ENCODE results near the gene PRORP.
"Not testable (repeated sequence)": the region's sequence is repeated elsewhere in the genome, so short reads cannot be mapped to it uniquely, and the experiment has no call there.

PRORP gene

GRCh38 chr14:35138585-35138984 is 16.2 kb downstream of the PRORP start:
- DNase-seq (ENCODE audit: low read depth in 2 of 2): no peak

DNA sequence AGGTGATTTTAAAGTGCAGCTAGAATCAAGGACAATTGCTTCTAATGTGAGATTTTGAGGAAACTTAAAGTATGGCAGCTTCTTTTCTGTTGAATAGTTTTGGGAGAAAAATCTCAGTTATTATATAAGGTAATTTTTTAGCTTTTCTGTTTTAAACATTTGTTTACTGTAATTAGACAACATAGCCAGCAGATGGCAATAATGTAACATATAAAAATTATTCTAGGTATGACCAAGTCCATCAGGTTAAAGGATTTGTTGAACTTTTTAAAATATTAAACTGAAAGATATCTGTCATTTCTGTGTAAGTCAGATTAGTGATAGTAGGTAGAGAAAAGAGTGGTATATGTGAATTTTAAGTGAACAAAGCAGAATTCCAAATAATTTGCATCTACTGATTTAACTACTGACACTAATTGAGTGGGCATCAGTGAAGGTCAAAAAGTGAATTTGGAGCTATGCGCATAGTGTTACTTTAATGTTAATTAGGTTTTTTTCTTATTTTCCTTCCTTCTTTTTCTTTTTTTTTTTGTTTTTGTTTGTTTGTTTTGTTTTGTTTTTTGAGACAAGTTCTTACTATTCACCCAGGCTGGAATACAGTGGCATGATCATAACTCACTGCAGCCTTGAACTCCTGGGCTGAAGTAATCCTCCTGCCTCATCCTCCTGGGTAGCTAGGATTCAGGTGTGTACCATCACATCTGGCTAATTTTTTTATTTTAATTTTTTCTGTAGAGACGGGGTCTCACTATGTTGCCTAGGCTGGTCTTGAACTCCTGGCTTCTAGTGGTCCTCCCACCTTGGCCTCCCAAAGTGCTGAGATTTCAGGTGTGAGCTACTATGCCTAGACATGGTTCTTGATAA is 18.6 kb downstream of the PRORP start:
- no peak for DNase-seq (ENCODE audit: low read depth in 2 of 2)

GRCh38 chr14:35144029-35144428 is 21.7 kb downstream of the PRORP start:
- DNase-seq (ENCODE audit: low read depth in 2 of 2): no peak

DNA sequence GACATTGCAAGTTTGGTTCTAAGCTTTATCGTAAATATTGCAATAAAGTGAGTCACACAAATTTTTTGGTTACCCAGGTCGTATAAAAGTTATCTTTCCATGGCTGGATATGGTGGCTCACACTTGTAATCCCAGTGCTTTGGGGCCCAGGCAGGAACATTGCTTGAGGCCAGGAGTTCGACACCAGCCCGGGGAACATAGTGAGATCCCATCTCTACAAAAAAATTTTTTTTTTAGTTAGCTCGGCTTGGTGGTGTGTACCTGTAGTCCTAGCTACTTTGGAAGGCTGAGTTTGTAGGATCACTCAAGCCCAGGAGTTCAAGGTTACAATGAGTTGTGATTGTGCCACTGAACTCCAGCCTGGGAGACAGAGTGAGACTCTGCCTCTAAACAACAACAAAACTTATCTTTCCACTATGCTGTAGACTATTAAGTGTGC is 24.4 kb downstream of the PRORP start:
- no peak for DNase-seq (ENCODE audit: low read depth in 2 of 2)

DNA sequence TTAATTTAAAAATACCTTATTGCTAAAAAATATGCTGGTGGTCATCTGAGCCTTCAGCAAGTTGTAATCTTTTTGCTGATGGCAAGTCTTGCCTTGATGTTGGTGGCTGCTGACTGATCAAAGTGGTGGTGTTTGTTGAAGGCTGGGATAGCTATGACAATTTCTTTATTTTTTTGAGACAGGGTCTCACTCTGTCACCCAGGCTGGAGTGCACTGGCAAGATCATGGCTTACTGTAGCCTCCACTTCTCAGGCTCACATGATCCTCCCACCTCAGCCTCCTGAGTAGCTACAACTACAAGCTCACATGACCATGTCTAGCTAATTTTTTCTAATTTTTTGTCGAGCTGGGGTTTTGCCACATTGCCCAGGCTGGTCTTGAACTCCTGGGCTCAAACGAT is 24.8 kb downstream of the PRORP start:
- DNase-seq (ENCODE audit: low read depth in 2 of 2): no peak

GRCh38 chr14:35147711-35148110 is 25.4 kb downstream of the PRORP start:
- DNase-seq (ENCODE audit: low read depth in 2 of 2): no peak

DNA sequence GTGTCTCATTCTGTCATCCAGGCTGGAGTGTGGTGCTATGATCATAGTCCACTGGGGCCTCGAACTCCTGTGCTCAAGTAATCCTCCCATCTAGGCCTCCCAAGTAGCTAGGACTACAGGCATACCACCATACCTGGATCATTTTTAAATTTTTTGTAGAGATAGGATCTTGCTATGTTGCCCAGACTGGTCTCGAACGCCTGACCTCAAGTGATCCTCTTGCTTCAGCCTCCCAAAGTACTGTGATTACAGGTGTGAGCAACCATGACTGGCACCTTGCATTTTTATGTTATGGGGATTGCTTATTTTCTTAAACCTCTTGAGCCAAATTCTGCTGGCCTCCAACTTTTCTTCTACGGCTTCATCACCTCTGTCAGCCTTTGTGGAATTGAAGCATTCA is 26.9 kb downstream of the PRORP start:
- DNase-seq (ENCODE audit: low read depth in 2 of 2): no peak

- DNase-seq (ENCODE audit: low read depth in 2 of 2): not testable (repeated sequence)
These were observed 30.2 kb downstream of the PRORP start for GRCh38 chr14:35152531-35152930.

DNA sequence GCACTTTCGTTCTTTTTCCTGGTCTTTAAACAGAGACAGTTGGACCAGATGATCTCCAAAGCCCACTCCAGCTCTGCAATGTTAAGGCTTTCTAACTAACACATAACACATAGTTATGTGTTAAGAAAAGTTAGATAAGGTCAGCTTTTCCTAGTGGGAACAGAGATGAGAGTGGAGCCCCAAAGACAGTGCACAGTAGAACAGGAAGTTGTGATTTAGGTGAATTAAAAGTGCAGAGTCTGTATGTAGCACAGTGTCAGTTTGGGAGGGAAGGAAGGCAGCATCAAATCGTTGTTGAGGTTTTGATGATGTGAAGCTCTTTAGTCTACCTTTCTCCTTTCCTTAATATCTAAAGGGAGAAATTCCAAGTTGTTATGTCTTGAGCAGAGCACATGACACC is 31.7 kb downstream of the PRORP start:
- no peak for DNase-seq (ENCODE audit: low read depth in 2 of 2)

DNA sequence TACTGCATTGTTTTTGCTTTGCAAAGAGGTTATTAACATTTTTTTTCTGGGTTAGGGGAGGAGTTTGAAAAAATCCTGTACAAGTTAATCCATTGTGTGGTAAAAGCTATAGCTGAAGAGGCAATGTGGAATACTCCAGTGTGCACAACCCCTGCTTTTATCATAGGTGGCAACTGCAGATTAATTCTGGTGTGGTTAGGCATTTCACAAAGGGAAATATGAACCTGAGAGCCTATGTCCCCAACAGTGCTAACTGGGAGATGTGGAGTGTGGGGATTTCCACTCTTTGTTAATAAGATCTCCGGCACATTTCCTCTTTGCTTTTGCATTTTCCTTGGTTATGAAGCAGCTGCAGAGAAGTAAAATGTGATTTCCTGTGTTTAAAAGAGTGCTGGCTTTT is 33.6 kb downstream of the PRORP start:
- no peak for DNase-seq (ENCODE audit: low read depth in 2 of 2)

- DNase-seq (ENCODE audit: low read depth in 2 of 2): no peak
These were observed 36.1 kb downstream of the PRORP start for GRCh38 chr14:35158491-35158890.

GRCh38 chr14:35158951-35159653 is 36.8 kb downstream of the PRORP start:
- no peak for DNase-seq (ENCODE audit: low read depth in 2 of 2)

DNA sequence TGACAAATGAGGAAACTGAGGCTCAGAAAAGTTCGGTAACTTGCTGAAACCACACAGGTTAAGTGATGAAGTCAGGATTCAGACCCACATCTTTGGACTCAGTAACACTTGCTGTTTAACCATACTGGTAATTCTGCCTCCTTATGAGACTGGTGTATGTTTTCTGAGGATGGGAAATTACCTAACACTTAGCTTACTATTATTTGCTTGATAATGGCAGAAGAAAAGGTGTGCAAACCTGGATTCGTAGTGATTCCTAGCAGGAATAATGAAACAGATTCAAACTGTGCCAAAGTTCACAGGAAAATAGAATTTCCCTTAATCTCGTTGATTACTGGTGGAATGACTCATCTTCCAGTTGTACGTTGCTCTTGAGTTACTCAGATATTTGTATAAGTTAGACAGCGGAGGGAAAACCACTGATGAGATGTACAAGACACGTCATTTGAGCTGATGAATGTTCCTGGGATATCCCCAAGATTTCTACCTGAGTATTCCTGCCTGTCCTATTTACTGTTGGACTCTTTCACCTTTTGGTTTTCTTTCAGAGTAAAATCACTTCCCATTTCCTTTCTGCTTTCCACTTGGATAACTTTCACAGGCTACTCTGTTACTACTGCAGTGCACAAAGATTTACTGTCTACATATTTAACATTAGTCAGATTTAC is 37.5 kb downstream of the PRORP start:
- DNase-seq (ENCODE audit: low read depth in 2 of 2): no peak

DNA sequence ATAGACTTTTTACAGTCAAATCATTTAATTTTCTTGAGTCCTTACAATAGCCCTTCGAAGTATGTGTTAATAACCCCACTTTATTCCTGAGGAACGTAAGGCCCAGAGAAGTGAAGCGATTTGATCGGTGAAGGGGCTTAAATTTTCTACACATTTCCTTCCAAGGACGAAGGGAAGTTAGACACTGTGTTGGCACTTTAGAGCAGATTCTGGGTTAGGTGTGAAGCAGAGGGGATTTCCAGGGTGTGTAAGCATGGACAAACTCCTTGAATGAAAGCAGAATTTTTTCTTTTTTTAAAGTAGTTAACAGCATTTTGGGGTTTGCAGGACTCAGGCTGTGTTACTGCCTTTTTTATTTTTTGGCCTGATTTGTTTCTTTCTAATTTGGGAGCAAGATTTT is 38.9 kb downstream of the PRORP start:
- DNase-seq (ENCODE audit: low read depth in 2 of 2): no peak

- DNase-seq (ENCODE audit: low read depth in 2 of 2): no peak
These were observed 41.0 kb downstream of the PRORP start for GRCh38 chr14:35163384-35163783.

GRCh38 chr14:35164849-35165248 is 42.5 kb downstream of the PRORP start:
- no peak for DNase-seq (ENCODE audit: low read depth in 2 of 2)

GRCh38 chr14:35167496-35167895 is 45.1 kb downstream of the PRORP start:
- no peak for DNase-seq (ENCODE audit: low read depth in 2 of 2)
